Choroid plexus epithelial cell (primary cell): ENCODE results near the gene CSTB.

Source experiments
- DNase-seq: peaks from one replicate; pipeline ENCODE4 v3.0.0-alpha.2; 2010; ENCODE audit warnings: low read depth
- H3K4me3 ChIP-seq: 2 replicates; pipeline ENCODE4 v1.5.1; 2011; ENCODE audit warnings: low read depth, mild to moderate bottlenecking, control low read depth, low read length, moderate library complexity
- CTCF ChIP-seq: conservative IDR thresholded peaks from 2 replicates; pipeline ENCODE4 v1.5.1; 2011; ENCODE audit warnings: low read depth, mild to moderate bottlenecking, control low read depth, inconsistent platforms, low read length, moderate library complexity

The CSTB gene

GRCh38 chr21:43739621-43740435, 36.3 kb downstream of the CSTB start:
- TF ChIP-seq CTCF: no peak
- H3K4me3 ChIP-seq: no peak overlapping the region
- no peak for DNase-seq

- no peak overlapping the region for H3K4me3 ChIP-seq
- no peak for DNase-seq
- TF ChIP-seq CTCF: no peak
Measured at GRCh38 chr21:43737158-43737950, 38.8 kb downstream of the CSTB start.

DNA sequence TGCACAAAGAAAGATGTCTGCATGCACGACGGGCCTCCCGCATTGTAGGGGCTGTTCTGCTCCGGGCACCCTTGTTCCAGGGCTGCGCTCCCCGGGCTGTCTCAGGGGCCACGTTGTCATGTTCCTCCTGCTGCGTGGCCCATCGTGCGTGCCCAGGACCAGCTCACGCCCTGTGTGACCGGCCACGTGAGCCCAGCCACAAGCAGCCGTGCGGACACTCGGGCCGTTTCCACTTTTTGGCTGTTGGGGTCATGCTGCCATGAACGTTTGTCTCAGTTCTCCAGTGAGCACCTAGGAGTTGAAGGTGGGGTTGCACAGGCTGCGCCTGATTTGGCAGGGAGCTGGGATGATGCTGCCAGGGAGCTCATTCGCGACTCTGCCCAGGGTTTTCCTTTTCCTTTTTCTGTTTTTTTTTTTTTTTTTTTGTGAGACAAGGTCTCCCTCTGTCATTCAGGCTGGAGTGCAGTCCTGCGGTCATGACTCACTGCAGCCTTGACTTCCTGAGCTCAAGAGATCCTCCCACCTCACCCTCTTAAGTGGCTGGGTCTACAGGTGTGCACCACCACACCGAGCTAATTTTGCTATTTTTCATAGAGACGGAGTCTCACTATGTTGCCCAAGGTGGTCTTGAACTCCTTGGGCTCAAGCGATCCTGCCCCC, 39.8 kb downstream of the CSTB start:
- TF ChIP-seq CTCF: no peak
- H3K4me3 ChIP-seq: no peak overlapping the region

GRCh38 chr21:43735236-43736091, 40.6 kb downstream of the CSTB start:
- H3K4me3 ChIP-seq: no peak overlapping the region
- no peak for DNase-seq

More for the DNA sequence above, 39.8 kb downstream of the CSTB start:
- peak; percentile 17 for DNase-seq

DNA sequence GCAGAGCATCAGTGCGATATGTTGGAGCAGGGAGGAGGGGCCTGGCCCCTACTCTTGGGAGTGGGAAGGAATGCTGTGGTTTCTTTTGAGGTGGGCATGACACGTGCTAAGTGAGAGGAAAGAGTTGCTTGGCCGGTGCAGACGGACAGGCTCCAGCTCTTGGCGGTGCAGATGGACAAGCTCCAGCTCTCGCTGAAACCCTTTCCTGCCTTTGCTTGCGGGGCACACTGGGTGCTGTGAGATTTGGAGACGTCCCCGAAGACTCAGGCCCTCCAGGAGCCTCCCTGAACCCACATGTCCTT, 41.2 kb downstream of the CSTB start:
- DNase-seq: peak; percentile 69
- TF ChIP-seq CTCF: no peak

More at GRCh38 chr21:43735236-43736091, 40.6 kb downstream of the CSTB start:
- no peak for TF ChIP-seq CTCF

DNA sequence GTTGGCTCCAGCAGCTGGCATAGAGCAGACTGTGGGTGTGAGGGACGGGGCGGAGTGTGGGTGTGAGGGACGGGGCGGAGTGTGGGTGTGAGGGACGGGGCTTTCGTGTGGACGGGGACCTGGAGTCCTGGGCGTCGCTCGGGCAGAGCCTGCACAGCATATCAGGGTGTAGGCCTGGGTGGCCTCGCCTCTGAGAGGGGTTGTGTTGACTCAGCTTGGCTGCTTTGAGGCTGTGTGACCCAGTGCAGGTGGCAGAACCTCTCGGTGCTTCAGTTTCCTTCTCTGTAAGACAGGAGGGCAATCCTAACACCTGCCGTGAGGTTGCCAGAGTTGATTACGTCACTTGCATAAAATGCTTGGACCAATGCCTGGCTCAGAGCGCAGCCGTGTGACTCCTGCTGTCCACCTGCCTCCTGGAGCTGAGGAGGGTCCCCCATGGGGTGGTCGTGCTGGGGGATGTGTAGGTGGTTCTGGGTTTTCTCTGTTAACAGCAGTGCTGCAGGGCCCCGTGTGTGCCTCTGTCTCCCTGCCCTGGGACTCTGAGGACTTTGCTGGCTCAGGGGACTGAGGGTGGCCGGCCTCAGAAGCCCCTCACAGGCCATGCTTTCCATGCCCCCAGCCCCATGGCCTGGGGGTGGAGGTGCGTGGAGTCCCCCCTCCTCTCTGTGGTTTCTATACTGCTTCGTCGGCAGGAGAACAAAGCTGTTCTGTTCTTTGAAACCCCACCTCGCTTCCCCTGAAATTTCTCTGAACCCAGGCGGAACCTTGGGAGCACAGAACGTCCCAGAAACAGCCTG, 41.8 kb downstream of the CSTB start:
- no peak overlapping the region for H3K4me3 ChIP-seq
- DNase-seq: peak; percentile 28
- no peak for TF ChIP-seq CTCF

More for the DNA sequence above, 41.2 kb downstream of the CSTB start:
- H3K4me3 ChIP-seq: no peak overlapping the region
